K562 (cell line): Measurements from ENCODE around the gene SPTBN4. TPM values are rescaled to one million over a fixed set of nuclear protein-coding genes. Genes with fewer than 3 reads are reported as not detected.

Source experiments
- ATF1 ChIP-seq, 2 experiments: fragments of 450-650 bp in 1 of 2; IDR thresholded peaks; 2 replicates each; pipeline ENCODE4 v1.6.1; 2016; ENCODE audit warnings: missing compliant biosample characterization in 1 of 2, missing genetic modification characterization in 1 of 2
- BHLHE40 ChIP-seq: IDR thresholded peaks from 2 replicates; pipeline ENCODE4 v1.6.1; 2011; ENCODE audit warnings: low read length, improper control_type of control experiment
- BRD9 ChIP-seq: fragments of 450-650 bp; IDR thresholded peaks from 2 replicates; pipeline ENCODE4 v1.6.1; 2018; ENCODE audit warnings: low read depth; ENCODE audit not compliant: partially characterized antibody
- CHD1 ChIP-seq: fragments of 200-600 bp; sonication (generic); IDR thresholded peaks from one replicate; pipeline ENCODE4 v1.6.1; 2012; ENCODE audit warnings: mild to moderate bottlenecking, moderate library complexity, low read length, inconsistent platforms
- CREM ChIP-seq: IDR thresholded peaks from 2 replicates; pipeline ENCODE4 v1.6.1; 2014; ENCODE audit warnings: antibody characterized with exemption, low read depth
- EHMT2 ChIP-seq: fragments of 450-650 bp; IDR thresholded peaks from 2 replicates; pipeline ENCODE4 v1.6.1; 2018; ENCODE audit warnings: antibody characterized with exemption
- JUND ChIP-seq, 2 experiments: IDR thresholded peaks; 2 replicates in 1 of 2; 3 replicates in 1 of 2; pipeline ENCODE4 v1.6.1; 2011; ENCODE audit warnings: borderline replicate concordance in 2 of 2, low read depth in 2 of 2, low read length in 2 of 2, improper control_type of control experiment in 1 of 2, missing biosample characterization in 1 of 2, missing genetic modification characterization in 1 of 2, missing genetic modification reagents in 1 of 2
- NCOA2 ChIP-seq, 2 experiments: fragments of 450-650 bp; IDR thresholded peaks; 2 replicates each; pipeline ENCODE4 v1.6.1; 2018; ENCODE audit warnings: mild to moderate bottlenecking in 2 of 2, moderate library complexity in 1 of 2; ENCODE audit not compliant: partially characterized antibody in 2 of 2
- SAFB2 ChIP-seq: fragments of 200-400 bp; formaldehyde crosslinking; IDR thresholded peaks from 2 replicates; pipeline ENCODE4 v1.6.1; 2018; ENCODE audit warnings: borderline replicate concordance, low read length, low read depth, moderate library complexity; ENCODE audit not compliant: severe bottlenecking
- SMARCE1 ChIP-seq: fragments of 450-650 bp; IDR thresholded peaks from 2 replicates; pipeline ENCODE4 v1.7.1; 2016; ENCODE audit warnings: mild to moderate bottlenecking
- SP1 ChIP-seq: sonication (generic); formaldehyde crosslinking; IDR thresholded peaks from 2 replicates; pipeline ENCODE4 v1.8.1; 2022; ENCODE audit warnings: mild to moderate bottlenecking, missing genetic modification reagents
- STAT5B ChIP-seq: fragments of 250-450 bp; sonication (Bioruptor Pico); IDR thresholded peaks from 2 replicates; pipeline ENCODE4 v1.8.0; 2021; ENCODE audit warnings: mild to moderate bottlenecking, inconsistent platforms
- ZNF140 ChIP-seq: fragments of 250-450 bp; sonication (Bioruptor Pico); IDR thresholded peaks from 2 replicates; pipeline ENCODE4 v1.8.0; 2021; ENCODE audit warnings: moderate library complexity, mild to moderate bottlenecking, inconsistent platforms
- ZNF174 ChIP-seq: fragments of 250-450 bp; sonication (Bioruptor Pico); IDR thresholded peaks from 2 replicates; pipeline ENCODE4 v1.4.0; 2020; ENCODE audit warnings: mild to moderate bottlenecking
- polyA plus RNA-seq, 8 experiments: library from polyadenylated mRNA; depleted of rRNA in 4 of 8; stranded (reverse) in 5 of 8; unstranded in 3 of 8; fragments of >200 nt; fragmentation: Nextera tagmentation in 2 of 8; fragmentation: Illumina TruSeq in 1 of 8; extraction: Ambion mirVana in 2 of 8; extraction: Trizol in 1 of 8; gene quantifications; 2 replicates each; pipeline versions ENCODE4 v1.2.1 to v1.2.3, GENCODE V29; 2011 to 2014; ENCODE audit warnings: inconsistent platforms in 1 of 8, missing spikeins in 1 of 8
- total RNA-seq, 7 experiments: library from RNA; depleted of rRNA in 6 of 7; stranded (reverse); fragments of >200 nt in 6 of 7; fragmentation: Illumina TruSeq in 2 of 7; extraction: Trizol in 2 of 7; gene quantifications; 2 replicates each; pipeline versions ENCODE4 v1.2.1 to v1.2.3, GENCODE V29; 2011 to 2021; ENCODE audit warnings: low replicate concordance in 1 of 7
- TF ChIP-seq, protein P1 (sequence below): sonication (generic); formaldehyde crosslinking; IDR thresholded peaks from 2 replicates; pipeline ENCODE4 v1.8.1; 2022; ENCODE audit warnings: missing genetic modification reagents
- TF ChIP-seq, protein P2 (sequence below): fragments of 250-450 bp; sonication (Bioruptor Pico); IDR thresholded peaks from 2 replicates; pipeline ENCODE4 v1.5.0; 2022; ENCODE audit warnings: mild to moderate bottlenecking
- TF ChIP-seq, protein P3 (sequence below): IDR thresholded peaks from 2 replicates; pipeline ENCODE4 v1.6.1; 2012; ENCODE audit warnings: low read depth, low read length, improper control_type of control experiment, borderline replicate concordance
- TF ChIP-seq, protein P4 (sequence below): IDR thresholded peaks from 2 replicates; pipeline ENCODE4 v1.6.1; 2014; ENCODE audit warnings: antibody characterized with exemption
- TF ChIP-seq, protein P5 (sequence below): sonication (generic); formaldehyde crosslinking; IDR thresholded peaks from 2 replicates; pipeline ENCODE4 v1.8.1; 2023; ENCODE audit warnings: mild to moderate bottlenecking, missing genetic modification reagents

Gene SPTBN4
- total and polyA plus RNA-seq, 9 of the 15 experiments (the other 6 are each of a cell fraction or from before 2014, with no cell fraction given), result 0.01 to 1.5 (median 0.86) TPM

DNA sequence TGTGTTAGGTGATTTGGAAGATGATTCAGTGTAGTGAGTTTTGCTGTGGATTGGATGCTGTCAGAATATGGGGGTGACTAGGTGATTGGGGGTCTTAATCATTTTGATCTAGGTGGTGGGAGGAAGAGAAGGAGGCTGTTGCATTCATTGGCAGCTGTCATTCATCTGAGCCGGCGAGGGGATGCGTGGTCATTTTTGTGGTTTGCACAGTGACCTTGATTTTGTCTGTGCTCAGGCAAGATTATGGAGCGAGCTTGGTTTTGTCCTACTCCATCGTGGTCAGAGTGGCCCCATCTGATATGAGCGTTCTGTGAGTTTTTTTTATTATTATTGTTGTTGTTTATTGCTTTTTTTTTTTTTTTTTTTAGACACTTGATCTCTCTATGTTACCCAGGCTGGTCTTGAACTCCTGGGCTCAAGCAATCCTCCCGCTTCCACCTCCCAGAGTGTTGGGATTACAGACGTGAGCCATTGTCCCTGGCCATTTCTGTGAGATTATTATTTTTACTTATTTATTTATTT lies 42.0 kb downstream of the SPTBN4 start (continued):
- TF ChIP-seq, protein P1, sequence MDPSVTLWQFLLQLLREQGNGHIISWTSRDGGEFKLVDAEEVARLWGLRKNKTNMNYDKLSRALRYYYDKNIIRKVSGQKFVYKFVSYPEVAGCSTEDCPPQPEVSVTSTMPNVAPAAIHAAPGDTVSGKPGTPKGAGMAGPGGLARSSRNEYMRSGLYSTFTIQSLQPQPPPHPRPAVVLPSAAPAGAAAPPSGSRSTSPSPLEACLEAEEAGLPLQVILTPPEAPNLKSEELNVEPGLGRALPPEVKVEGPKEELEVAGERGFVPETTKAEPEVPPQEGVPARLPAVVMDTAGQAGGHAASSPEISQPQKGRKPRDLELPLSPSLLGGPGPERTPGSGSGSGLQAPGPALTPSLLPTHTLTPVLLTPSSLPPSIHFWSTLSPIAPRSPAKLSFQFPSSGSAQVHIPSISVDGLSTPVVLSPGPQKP (CRISPR knock-in tag), result no peak
- TF ChIP-seq, protein P2, sequence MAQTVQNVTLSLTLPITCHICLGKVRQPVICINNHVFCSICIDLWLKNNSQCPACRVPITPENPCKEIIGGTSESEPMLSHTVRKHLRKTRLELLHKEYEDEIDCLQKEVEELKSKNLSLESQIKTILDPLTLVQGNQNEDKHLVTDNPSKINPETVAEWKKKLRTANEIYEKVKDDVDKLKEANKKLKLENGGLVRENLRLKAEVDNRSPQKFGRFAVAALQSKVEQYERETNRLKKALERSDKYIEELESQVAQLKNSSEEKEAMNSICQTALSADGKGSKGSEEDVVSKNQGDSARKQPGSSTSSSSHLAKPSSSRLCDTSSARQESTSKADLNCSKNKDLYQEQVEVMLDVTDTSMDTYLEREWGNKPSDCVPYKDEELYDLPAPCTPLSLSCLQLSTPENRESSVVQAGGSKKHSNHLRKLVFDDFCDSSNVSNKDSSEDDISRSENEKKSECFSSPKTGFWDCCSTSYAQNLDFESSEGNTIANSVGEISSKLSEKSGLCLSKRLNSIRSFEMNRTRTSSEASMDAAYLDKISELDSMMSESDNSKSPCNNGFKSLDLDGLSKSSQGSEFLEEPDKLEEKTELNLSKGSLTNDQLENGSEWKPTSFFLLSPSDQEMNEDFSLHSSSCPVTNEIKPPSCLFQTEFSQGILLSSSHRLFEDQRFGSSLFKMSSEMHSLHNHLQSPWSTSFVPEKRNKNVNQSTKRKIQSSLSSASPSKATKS, result no peak
- TF ChIP-seq SP1 (CRISPR knock-in tag) (no peak), EHMT2 (no peak), STAT5B (CRISPR knock-in tag) (no peak), CHD1 (no peak), ZNF174 (no peak), JUND (IDR thresholded peaks at IDR 0.05; ENCODE audit: borderline replicate concordance, low read depth, low read length) (no peak), JUND (tag; IDR thresholded peaks at IDR 0.05; ENCODE audit: borderline replicate concordance, low read depth, low read length) (no peak), BHLHE40 (no peak), CREM (no peak), ZNF140 (no peak), BRD9 (no peak), SAFB2 (no peak), ATF1 (CRISPR knock-in tag; IDR thresholded peaks at IDR 0.05) (no peak), ATF1 (tag; IDR thresholded peaks at IDR 0.05) (no peak), NCOA2 (IDR thresholded peaks at IDR 0.05; ENCODE audit: partially characterized antibody in 2 of 2) (no peak), SMARCE1 (0 out of 2 replicates have a peak, but pooled peaks have one; percentile 33)
- TF ChIP-seq, protein P3, sequence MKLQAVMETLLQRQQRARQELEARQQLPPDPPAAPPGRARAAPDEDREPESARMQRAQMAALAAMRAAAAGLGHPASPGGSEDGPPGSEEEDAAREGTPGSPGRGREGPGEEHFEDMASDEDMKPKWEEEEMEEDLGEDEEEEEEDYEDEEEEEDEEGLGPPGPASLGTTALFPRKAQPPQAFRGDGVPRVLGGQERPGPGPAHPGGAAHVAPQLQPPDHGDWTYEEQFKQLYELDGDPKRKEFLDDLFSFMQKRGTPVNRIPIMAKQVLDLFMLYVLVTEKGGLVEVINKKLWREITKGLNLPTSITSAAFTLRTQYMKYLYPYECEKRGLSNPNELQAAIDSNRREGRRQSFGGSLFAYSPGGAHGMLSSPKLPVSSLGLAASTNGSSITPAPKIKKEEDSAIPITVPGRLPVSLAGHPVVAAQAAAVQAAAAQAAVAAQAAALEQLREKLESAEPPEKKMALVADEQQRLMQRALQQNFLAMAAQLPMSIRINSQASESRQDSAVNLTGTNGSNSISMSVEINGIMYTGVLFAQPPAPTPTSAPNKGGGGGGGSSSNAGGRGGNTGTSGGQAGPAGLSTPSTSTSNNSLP, result no peak
- TF ChIP-seq, protein P4, sequence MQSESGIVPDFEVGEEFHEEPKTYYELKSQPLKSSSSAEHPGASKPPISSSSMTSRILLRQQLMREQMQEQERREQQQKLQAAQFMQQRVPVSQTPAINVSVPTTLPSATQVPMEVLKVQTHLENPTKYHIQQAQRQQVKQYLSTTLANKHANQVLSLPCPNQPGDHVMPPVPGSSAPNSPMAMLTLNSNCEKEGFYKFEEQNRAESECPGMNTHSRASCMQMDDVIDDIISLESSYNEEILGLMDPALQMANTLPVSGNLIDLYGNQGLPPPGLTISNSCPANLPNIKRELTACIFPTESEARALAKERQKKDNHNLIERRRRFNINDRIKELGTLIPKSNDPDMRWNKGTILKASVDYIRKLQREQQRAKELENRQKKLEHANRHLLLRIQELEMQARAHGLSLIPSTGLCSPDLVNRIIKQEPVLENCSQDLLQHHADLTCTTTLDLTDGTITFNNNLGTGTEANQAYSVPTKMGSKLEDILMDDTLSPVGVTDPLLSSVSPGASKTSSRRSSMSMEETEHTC, result no peak
- TF ChIP-seq, protein P5, sequence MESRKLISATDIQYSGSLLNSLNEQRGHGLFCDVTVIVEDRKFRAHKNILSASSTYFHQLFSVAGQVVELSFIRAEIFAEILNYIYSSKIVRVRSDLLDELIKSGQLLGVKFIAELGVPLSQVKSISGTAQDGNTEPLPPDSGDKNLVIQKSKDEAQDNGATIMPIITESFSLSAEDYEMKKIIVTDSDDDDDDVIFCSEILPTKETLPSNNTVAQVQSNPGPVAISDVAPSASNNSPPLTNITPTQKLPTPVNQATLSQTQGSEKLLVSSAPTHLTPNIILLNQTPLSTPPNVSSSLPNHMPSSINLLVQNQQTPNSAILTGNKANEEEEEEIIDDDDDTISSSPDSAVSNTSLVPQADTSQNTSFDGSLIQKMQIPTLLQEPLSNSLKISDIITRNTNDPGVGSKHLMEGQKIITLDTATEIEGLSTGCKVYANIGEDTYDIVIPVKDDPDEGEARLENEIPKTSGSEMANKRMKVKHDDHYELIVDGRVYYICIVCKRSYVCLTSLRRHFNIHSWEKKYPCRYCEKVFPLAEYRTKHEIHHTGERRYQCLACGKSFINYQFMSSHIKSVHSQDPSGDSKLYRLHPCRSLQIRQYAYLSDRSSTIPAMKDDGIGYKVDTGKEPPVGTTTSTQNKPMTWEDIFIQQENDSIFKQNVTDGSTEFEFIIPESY (CRISPR knock-in tag), result no peak
